Peyer's patch (tissue), 4 donors: ENCODE results near the gene CAMK1. TPM values are rescaled to one million over a fixed set of nuclear protein-coding genes. Genes with fewer than 3 reads are reported as not detected.

ENCODE experiments used
- DNase-seq, 3 donors: peaks; one replicate each; pipeline ENCODE4 v3.0.0-alpha.2; 2017 to 2019
- H3K27ac ChIP-seq, 4 donors: fragments of 200-600 bp; sonication (generic); one replicate each; pipeline ENCODE4 v1.5.1; 2016 to 2019
- H3K27me3 ChIP-seq, 2 donors: fragments of 200-600 bp; sonication (generic); one replicate each; pipeline ENCODE4 v1.5.1; 2019
- H3K36me3 ChIP-seq, 3 donors: fragments of 200-600 bp; sonication (generic); one replicate each; pipeline ENCODE4 v1.5.1; 2016 to 2019
- H3K4me1 ChIP-seq, 4 donors: fragments of 200-600 bp; sonication (generic); one replicate each; pipeline ENCODE4 v1.5.1; 2016 to 2019
- H3K4me3 ChIP-seq, 4 donors: fragments of 200-600 bp; sonication (generic); 1 replicate in 3 of 4; 2 replicates in 1 of 4; pipeline ENCODE4 v1.5.1; 2016 to 2019; ENCODE audit warnings: mild to moderate bottlenecking in 1 of 4
- H3K9me3 ChIP-seq, 4 donors: fragments of 200-600 bp; sonication (generic); one replicate each; pipeline ENCODE4 v1.5.1; 2016 to 2019; ENCODE audit warnings: mild to moderate bottlenecking in 1 of 4
- POLR2A ChIP-seq, 2 donors: fragments of 450-650 bp; IDR thresholded peaks; one replicate each; pipeline ENCODE4 v1.5.1; 2017; ENCODE audit warnings: antibody characterized with exemption in 2 of 2, mild to moderate bottlenecking in 2 of 2, moderate library complexity in 2 of 2
- total RNA-seq, 4 donors: library from RNA; depleted of rRNA; stranded (reverse); fragments of >200 nt; gene quantifications; one replicate each; pipeline ENCODE4 v1.1.0, GENCODE V29; 2016
- TF ChIP-seq, protein P1 (sequence below), 6 experiments: fragments of 450-650 bp in 4 of 6; fragments of 200-600 bp in 2 of 6; sonication (generic) in 1 of 6; IDR thresholded peaks; one replicate each; pipeline ENCODE4 v1.5.1; 2017 to 2019; ENCODE audit warnings: antibody characterized with exemption in 6 of 6, mild to moderate bottlenecking in 3 of 6, moderate library complexity in 1 of 6

The CAMK1 gene
- total RNA-seq, 4 donors from 2014 or later: 5.6 to 51.2 (median 10.4) TPM

GRCh38 chr3:9718118-9718517 lies 51.6 kb downstream of the CAMK1 start:
- Histone ChIP-seq H3K4me1 (peaks cover 0 to 13% (median 0%) of the 10 kb centered on the region in 4 donors), H3K9me3 (no peaks in the 10 kb centered on the region), H3K27me3 (no peaks in the 10 kb centered on the region), H3K27ac (no peak overlapping the region), H3K4me3 (no peak overlapping the region), H3K36me3 (no peaks in the 10 kb centered on the region)
- TF ChIP-seq, protein P1, sequence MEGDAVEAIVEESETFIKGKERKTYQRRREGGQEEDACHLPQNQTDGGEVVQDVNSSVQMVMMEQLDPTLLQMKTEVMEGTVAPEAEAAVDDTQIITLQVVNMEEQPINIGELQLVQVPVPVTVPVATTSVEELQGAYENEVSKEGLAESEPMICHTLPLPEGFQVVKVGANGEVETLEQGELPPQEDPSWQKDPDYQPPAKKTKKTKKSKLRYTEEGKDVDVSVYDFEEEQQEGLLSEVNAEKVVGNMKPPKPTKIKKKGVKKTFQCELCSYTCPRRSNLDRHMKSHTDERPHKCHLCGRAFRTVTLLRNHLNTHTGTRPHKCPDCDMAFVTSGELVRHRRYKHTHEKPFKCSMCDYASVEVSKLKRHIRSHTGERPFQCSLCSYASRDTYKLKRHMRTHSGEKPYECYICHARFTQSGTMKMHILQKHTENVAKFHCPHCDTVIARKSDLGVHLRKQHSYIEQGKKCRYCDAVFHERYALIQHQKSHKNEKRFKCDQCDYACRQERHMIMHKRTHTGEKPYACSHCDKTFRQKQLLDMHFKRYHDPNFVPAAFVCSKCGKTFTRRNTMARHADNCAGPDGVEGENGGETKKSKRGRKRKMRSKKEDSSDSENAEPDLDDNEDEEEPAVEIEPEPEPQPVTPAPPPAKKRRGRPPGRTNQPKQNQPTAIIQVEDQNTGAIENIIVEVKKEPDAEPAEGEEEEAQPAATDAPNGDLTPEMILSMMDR (IDR thresholded peaks at IDR 0.05): no peak
- TF ChIP-seq POLR2A (IDR thresholded peaks at IDR 0.05): no peak
- DNase-seq: no peak

DNA sequence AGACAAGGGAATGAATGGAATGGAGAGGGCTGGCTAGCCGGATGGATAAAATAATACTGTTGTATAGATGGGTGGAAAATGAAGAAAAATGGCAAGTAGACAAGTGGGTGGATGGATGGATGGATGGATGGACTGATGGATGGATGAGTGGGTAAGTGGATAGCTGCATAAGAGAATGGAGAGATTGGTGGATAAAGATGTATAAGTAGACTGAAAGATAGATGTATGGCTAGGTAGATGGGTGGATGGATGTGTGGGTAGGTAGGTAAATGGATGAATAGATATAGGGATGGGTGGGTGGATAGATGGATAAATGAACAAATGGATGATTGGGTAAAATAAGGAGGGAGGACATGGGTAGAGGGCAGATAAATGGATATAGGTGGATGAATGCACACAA lies 52.2 kb downstream of the CAMK1 start:
- Histone ChIP-seq H3K27ac (no peak overlapping the region), H3K27me3 (no peaks in the 10 kb centered on the region), H3K36me3 (no peaks in the 10 kb centered on the region), H3K9me3 (no peaks in the 10 kb centered on the region), H3K4me1 (peaks cover 0 to 13% (median 0%) of the 10 kb centered on the region in 4 donors), H3K4me3 (no peak overlapping the region)
- TF ChIP-seq POLR2A (IDR thresholded peaks at IDR 0.05): no peak
- TF ChIP-seq, protein P1 (IDR thresholded peaks at IDR 0.05): no peak
- no peak for DNase-seq

DNA sequence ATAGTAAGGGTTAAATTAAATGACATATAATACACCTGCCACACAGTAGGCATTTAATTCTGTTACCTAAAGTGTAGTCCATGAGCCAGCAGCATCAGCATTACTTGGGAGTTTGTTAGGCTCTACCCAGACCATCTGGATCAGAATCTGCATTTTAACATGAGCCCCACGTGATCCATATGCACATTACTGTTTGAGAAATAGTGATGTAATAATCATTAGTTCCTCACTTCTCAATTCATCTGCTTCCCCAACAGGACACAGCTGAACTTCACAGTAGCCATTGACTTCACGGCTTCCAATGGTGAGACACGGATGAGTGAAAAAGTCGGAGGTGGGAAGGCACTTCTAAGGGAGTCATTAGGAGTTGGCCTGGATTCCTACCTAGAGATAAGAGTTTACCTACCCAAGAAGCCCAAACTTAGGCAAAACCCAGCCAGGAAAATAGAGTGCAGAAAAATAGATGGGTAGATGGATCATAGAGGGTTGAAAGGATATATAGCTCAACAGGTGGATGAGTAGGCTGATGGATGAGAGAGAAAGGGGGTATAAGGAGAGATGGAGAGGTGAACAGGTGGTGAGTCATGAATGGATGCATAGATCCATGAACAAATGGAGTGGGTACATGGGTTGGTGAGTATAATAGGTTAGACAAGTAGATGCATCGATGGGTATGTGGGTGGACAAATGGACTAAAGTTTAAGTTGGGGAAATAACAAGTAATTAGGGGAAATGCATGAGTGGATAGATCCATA lies 52.8 kb downstream of the CAMK1 start:
- no peak for DNase-seq
- no peaks in the 10 kb centered on the region for H3K27me3 ChIP-seq
- TF ChIP-seq, protein P1 (IDR thresholded peaks at IDR 0.05): no peak
- TF ChIP-seq POLR2A (IDR thresholded peaks at IDR 0.05): no peak
- H3K4me1 ChIP-seq: peaks cover 0 to 13% (median 0%) of the 10 kb centered on the region in 4 donors
- no peak overlapping the region for H3K4me3 ChIP-seq
- no peaks in the 10 kb centered on the region for H3K9me3 ChIP-seq
- H3K27ac ChIP-seq: no peak overlapping the region
- no peaks in the 10 kb centered on the region for H3K36me3 ChIP-seq

DNA sequence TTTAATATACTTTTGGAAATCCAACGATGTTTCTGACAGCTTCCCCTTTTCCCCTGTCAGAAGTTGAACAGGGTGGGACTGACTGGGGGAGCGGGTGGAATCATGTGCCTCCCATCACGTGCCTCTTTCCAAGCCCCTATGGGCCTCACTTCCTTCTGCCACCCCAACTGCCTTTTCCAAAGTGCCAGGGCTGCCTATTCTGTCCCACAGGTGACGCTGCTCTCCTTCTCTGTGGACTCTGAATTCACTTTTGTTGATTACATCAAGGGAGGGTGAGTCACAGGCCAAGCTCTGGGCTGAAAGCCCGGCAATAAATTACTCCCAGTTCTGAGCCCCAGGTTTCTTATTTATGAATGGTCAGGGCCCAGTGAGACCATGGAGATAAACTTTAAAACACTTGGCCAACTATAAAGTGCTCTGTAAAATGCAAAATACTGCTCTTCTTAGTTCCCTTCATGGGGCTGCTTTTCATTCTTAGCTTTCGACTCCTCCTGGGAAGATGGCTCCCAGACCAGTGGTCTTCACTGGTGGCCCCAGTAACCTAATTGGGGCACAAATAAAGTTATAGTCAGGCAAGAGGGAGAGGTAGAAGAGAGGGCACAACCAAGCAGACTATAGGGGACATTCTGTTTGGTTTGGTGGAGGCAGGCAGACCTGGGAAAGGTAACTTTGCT lies 53.8 kb downstream of the CAMK1 start:
- Histone ChIP-seq H3K4me3 (no peak overlapping the region), H3K36me3 (no peaks in the 10 kb centered on the region), H3K4me1 (peaks cover 0 to 13% (median 0%) of the 10 kb centered on the region in 4 donors), H3K27me3 (no peaks in the 10 kb centered on the region), H3K27ac (no peak overlapping the region), H3K9me3 (no peaks in the 10 kb centered on the region)
- peak; percentile 28 to 90 (median 68) for DNase-seq
- TF ChIP-seq, protein P1 (IDR thresholded peaks at IDR 0.05): peak in 4 of 6 experiments; percentile 53 to 95 (median 88)
- no peak for TF ChIP-seq POLR2A (IDR thresholded peaks at IDR 0.05)

DNA sequence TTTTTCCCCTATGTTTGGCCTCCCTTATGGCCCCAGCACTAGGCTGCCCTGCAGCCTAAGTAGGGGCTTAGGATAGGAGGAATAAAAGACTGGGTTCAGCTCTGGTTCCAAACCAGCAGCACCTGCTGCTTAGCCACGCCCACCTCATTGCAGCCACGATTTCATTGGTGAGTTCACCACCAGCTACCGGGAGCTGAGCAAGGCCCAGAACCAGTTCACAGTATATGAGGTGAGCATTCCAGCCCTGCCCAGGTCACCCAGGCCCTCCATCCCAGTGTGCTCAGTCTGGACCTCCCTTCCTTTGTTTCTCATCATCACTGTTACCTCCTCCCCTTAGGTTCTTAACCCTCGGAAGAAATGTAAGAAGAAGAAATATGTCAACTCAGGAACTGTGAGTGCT lies 54.6 kb downstream of the CAMK1 start:
- Histone ChIP-seq H3K4me1 (peaks cover 0 to 13% (median 0%) of the 10 kb centered on the region in 4 donors), H3K9me3 (no peaks in the 10 kb centered on the region), H3K27me3 (no peaks in the 10 kb centered on the region), H3K36me3 (no peaks in the 10 kb centered on the region), H3K27ac (no peak overlapping the region), H3K4me3 (no peak overlapping the region)
- TF ChIP-seq POLR2A (IDR thresholded peaks at IDR 0.05): no peak
- TF ChIP-seq, protein P1 (IDR thresholded peaks at IDR 0.05): no peak
- no peak for DNase-seq
